ENCODE results near the gene ARMC10. TPM values are rescaled to one million over a fixed set of nuclear protein-coding genes. Genes with fewer than 3 reads are reported as not detected.

The ARMC10 gene
- total and polyA plus RNA-seq, 2 experiments from 2014 or later: 43.4 to 48.2 TPM

DNA sequence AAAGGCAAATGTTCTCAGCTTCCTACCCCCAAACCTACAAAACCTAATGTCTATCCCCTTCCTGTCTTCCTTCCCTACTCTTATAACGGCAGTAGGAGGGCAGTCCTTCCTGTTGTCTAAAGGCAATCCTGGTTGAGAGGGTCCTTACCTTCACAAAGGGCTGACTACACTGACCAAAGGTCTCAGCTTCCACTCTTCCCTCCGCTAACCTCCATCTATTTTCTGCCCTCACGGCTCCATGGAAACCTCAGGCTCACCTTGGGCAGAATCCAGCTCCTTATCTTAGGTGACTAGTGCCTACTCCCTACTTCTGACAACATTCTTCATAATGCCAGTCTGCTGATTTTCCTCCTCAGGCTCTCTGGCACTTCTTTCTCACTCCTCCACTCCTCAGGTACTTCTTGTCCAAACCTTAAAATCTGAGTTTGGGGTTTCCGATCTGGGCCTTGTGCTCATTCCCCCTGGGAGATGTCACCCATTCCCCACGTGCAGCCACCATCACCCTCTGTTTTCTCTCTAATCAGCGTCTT, 886 bp upstream of the ARMC10 start:
- Mint-ChIP-seq H3K27ac (peak overlapping the region; percentile 82; the same call in 1 of the 2 replicates), H3K27me3 (ENCODE audit: insufficient read depth, low read depth, poor library complexity) (peaks cover 11% of the 10 kb centered on the region), H3K4me3 (peak overlapping the region; percentile 91), H3K9me3 (peaks cover 9% of the 10 kb centered on the region; the same call in 1 of the 3 replicates), H3K36me3 (ENCODE audit: low read depth) (peaks cover 8% of the 10 kb centered on the region; the same call in 2 of the 3 replicates), H3K4me1 (peaks cover 15% of the 10 kb centered on the region)
- Histone ChIP-seq H2AFZ (peak overlapping the region; percentile 99), H3K4me3 (peak overlapping the region; percentile 100), H3K9me2 (ENCODE audit: insufficient read depth) (no peaks in the 10 kb centered on the region), H3K79me2 (replicated peaks; ENCODE audit: insufficient read depth) (peaks cover 36% of the 10 kb centered on the region), H4K20me1 (replicated peaks; ENCODE audit: insufficient read depth) (no peaks in the 10 kb centered on the region), H3K4me2 (peak overlapping the region; percentile 93), H3K27me3 (ENCODE audit: insufficient read depth) (no peaks in the 10 kb centered on the region), H3K36me3 (ENCODE audit: insufficient read depth) (no peaks in the 10 kb centered on the region), H3K27ac (ENCODE audit: low read depth) (0 out of 2 replicates have a peak overlapping the region, but pooled peaks have one; percentile 42), H3F3A (replicated peaks; ENCODE audit: low read depth) (0 out of 2 replicates have a peak, but pooled peaks cover 4% of the 10 kb centered on the region), H3K4me1 (ENCODE audit: insufficient read depth) (peaks cover 6% of the 10 kb centered on the region; the same call in 1 of the 2 replicates)
- TF ChIP-seq ZNF331 (CRISPR knock-in tag; IDR thresholded peaks at IDR 0.05; ENCODE audit: low read depth) (no peak), JUNB (IDR thresholded peaks at IDR 0.05; ENCODE audit: unreplicated experiment) (no peak), POLR2AphosphoS5 (IDR thresholded peaks at IDR 0.05; ENCODE audit: low read depth) (no peak; the same call in 1 of the 2 replicates)
- TF ChIP-seq, protein P1, sequence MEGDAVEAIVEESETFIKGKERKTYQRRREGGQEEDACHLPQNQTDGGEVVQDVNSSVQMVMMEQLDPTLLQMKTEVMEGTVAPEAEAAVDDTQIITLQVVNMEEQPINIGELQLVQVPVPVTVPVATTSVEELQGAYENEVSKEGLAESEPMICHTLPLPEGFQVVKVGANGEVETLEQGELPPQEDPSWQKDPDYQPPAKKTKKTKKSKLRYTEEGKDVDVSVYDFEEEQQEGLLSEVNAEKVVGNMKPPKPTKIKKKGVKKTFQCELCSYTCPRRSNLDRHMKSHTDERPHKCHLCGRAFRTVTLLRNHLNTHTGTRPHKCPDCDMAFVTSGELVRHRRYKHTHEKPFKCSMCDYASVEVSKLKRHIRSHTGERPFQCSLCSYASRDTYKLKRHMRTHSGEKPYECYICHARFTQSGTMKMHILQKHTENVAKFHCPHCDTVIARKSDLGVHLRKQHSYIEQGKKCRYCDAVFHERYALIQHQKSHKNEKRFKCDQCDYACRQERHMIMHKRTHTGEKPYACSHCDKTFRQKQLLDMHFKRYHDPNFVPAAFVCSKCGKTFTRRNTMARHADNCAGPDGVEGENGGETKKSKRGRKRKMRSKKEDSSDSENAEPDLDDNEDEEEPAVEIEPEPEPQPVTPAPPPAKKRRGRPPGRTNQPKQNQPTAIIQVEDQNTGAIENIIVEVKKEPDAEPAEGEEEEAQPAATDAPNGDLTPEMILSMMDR (conservative IDR thresholded peaks at IDR 0.05; ENCODE audit: low read depth in 2 of 2): no peak
- ATAC-seq (peak; percentile 13), DNase-seq (ENCODE audit: low spot score) (peak; percentile 39)

DNA sequence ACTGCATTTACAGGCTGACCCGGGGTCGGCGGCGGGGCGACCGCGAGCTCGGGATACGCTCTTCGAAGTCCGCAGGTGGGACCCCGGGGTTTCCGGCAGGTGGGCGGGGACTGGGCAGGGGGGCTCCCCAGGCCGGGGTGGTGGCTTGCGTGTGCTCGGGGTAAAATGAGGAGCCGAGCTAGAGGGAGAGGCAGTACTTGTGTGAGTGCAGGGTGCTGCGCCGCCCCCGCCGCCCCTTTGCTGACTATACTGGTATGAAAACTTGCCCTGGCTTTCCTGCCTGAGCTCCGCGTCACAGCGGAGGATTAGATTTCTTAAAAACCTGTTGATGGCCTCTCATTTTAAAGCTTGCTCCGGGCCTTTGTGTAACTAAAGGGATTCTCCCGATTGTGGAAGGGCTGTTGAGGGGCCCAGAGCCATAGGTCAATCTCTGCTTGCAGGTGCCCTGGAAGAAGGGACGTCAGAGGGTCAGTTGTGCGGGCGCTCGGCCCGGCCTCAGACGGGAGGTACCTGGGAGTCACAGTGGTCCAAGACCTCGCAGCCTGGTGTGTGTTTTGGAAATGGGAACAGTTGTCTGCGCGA, 488 bp downstream of the ARMC10 start:
- Mint-ChIP-seq H3K36me3 (ENCODE audit: low read depth) (peaks cover 5% of the 10 kb centered on the region), H3K27me3 (ENCODE audit: insufficient read depth, low read depth, poor library complexity) (peaks cover 11% of the 10 kb centered on the region), H3K4me3 (peak overlapping the region; percentile 97), H3K4me1 (peaks cover 15% of the 10 kb centered on the region), H3K9me3 (peaks cover 2% of the 10 kb centered on the region; the same call in 1 of the 3 replicates), H3K27ac (peak overlapping the region; percentile 96)
- H3K4me3 ChIP-seq: peak overlapping the region; percentile 100
- peaks cover 50% of the 10 kb centered on the region for H3K79me2 ChIP-seq (replicated peaks; ENCODE audit: insufficient read depth)
- peak overlapping the region; percentile 91 for H3K27ac ChIP-seq (ENCODE audit: low read depth)
- H3K4me1 ChIP-seq (ENCODE audit: insufficient read depth): peaks cover 6% of the 10 kb centered on the region; the same call in 1 of the 2 replicates
- H3K27me3 ChIP-seq (ENCODE audit: insufficient read depth): no peaks in the 10 kb centered on the region
- H3K9me2 ChIP-seq (ENCODE audit: insufficient read depth): no peaks in the 10 kb centered on the region
- H3K36me3 ChIP-seq (ENCODE audit: insufficient read depth): no peaks in the 10 kb centered on the region
- H2AFZ ChIP-seq: peak overlapping the region; percentile 88
- H3K4me2 ChIP-seq: peak overlapping the region; percentile 93
- 0 out of 2 replicates have a peak, but pooled peaks cover 4% of the 10 kb centered on the region for H3F3A ChIP-seq (replicated peaks; ENCODE audit: low read depth)
- H4K20me1 ChIP-seq (replicated peaks; ENCODE audit: insufficient read depth): no peaks in the 10 kb centered on the region
- DNase-seq (ENCODE audit: low spot score) (peak; percentile 86), ATAC-seq (peak; percentile 69)
- no peak for TF ChIP-seq ZNF114 (CRISPR knock-in tag; IDR thresholded peaks at IDR 0.05)
- no peak for TF ChIP-seq CREB1 (CRISPR knock-in tag; IDR thresholded peaks at IDR 0.05; ENCODE audit: low read depth)
- TF ChIP-seq EZH2 (IDR thresholded peaks at IDR 0.05; ENCODE audit: low read depth, unreplicated experiment): no peak
- TF ChIP-seq, protein P2, sequence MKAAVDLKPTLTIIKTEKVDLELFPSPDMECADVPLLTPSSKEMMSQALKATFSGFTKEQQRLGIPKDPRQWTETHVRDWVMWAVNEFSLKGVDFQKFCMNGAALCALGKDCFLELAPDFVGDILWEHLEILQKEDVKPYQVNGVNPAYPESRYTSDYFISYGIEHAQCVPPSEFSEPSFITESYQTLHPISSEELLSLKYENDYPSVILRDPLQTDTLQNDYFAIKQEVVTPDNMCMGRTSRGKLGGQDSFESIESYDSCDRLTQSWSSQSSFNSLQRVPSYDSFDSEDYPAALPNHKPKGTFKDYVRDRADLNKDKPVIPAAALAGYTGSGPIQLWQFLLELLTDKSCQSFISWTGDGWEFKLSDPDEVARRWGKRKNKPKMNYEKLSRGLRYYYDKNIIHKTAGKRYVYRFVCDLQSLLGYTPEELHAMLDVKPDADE (IDR thresholded peaks at IDR 0.05): no peak
- TF ChIP-seq POLR2AphosphoS5 (IDR thresholded peaks at IDR 0.05; ENCODE audit: low read depth): no peak
- no peak for TF ChIP-seq STAT1 (IDR thresholded peaks at IDR 0.05; ENCODE audit: unreplicated experiment)
- no peak for TF ChIP-seq EZH2phosphoT487 (IDR thresholded peaks at IDR 0.05; ENCODE audit: unreplicated experiment)
- TF ChIP-seq, protein P1 (conservative IDR thresholded peaks at IDR 0.05; ENCODE audit: low read depth in 2 of 2): no peak
- TF ChIP-seq ZNF331 (CRISPR knock-in tag; IDR thresholded peaks at IDR 0.05; ENCODE audit: low read depth): no peak
